Muscle of leg (tissue), 11 donors: Measurements from ENCODE around the gene NAMPT. TPM values are rescaled to one million over a fixed set of nuclear protein-coding genes. Genes with fewer than 3 reads are reported as not detected.

ENCODE experiments used
- DNase-seq: peaks from one replicate; pipeline ENCODE4 v3.0.0; 2013
- H3K27ac ChIP-seq: one replicate; pipeline ENCODE4 v1.5.1; 2013; ENCODE audit warnings: mild to moderate bottlenecking, low read length, control low read depth
- H3K27me3 ChIP-seq: one replicate; pipeline ENCODE4 v1.6.1; 2013; ENCODE audit warnings: low read length; ENCODE audit not compliant: control insufficient read depth, insufficient read depth
- H3K36me3 ChIP-seq: one replicate; pipeline ENCODE4 v1.6.1; 2013; ENCODE audit warnings: low read length; ENCODE audit not compliant: control insufficient read depth, insufficient read depth
- H3K4me1 ChIP-seq: one replicate; pipeline ENCODE4 v1.6.1; 2013; ENCODE audit warnings: low read length; ENCODE audit not compliant: control insufficient read depth, insufficient read depth
- H3K4me3 ChIP-seq: one replicate; pipeline ENCODE4 v1.5.1; 2013; ENCODE audit warnings: low read length, control low read depth
- H3K9me3 ChIP-seq: replicated peaks from 2 replicates; pipeline ENCODE4 v1.6.1; 2013; ENCODE audit warnings: low read depth, low read length; ENCODE audit not compliant: control insufficient read depth
- WGBS: methylation state at CpG from one replicate; pipeline ENCODE4 v1.1.5; 2013; ENCODE audit warnings: missing lambda C conversion rate; ENCODE audit not compliant: insufficient coverage; 5-methylcytosine and 5-hydroxymethylcytosine counted together
- polyA plus RNA-seq, 8 donors: library from polyadenylated mRNA; unstranded; fragments of 120-200 nt; gene quantifications; one replicate each; pipeline versions ENCODE4 v1.2.1 to v1.2.3, GENCODE V29; 2013; ENCODE audit warnings: inconsistent platforms in 1 of 8, low replicate concordance in 1 of 8; ENCODE audit not compliant: insufficient read length in 8 of 8, insufficient read depth in 1 of 8
- total RNA-seq: library from RNA; stranded (reverse); fragments of 120-200 nt; gene quantifications from one replicate; pipeline ENCODE4 v1.2.4, GENCODE V29; 2013

Gene NAMPT
- total and polyA plus RNA-seq, 9 donors = 13.7 to 24.7 (median 17.3) TPM

- Histone ChIP-seq H3K27me3 (no peaks in the 10 kb centered on the region), H3K27ac (no peak overlapping the region), H3K4me1 (no peaks in the 10 kb centered on the region), H3K9me3 (no peaks in the 10 kb centered on the region), H3K4me3 (no peak overlapping the region), H3K36me3 (no peaks in the 10 kb centered on the region)
- DNase-seq = peak; percentile 26
- no CpG with 5 or more reads among the region's 1 CpG for WGBS
Measured at GRCh38 chr7:106277976-106278375, 6.8 kb downstream of the NAMPT start.

GRCh38 chr7:106276513-106276912, 8.3 kb downstream of the NAMPT start:
- H3K9me3 ChIP-seq = no peaks in the 10 kb centered on the region
- H3K4me1 ChIP-seq = no peaks in the 10 kb centered on the region
- no peak overlapping the region for H3K27ac ChIP-seq
- no peak overlapping the region for H3K4me3 ChIP-seq
- H3K27me3 ChIP-seq = no peaks in the 10 kb centered on the region
- H3K36me3 ChIP-seq = no peaks in the 10 kb centered on the region
- no peak for DNase-seq
- WGBS = 100% methylated on average over 4 of the region's 10 CpGs

- DNase-seq = no peak
- Histone ChIP-seq H3K27ac (no peak overlapping the region), H3K9me3 (no peaks in the 10 kb centered on the region), H3K36me3 (peaks cover 6% of the 10 kb centered on the region), H3K4me1 (no peaks in the 10 kb centered on the region), H3K27me3 (no peaks in the 10 kb centered on the region), H3K4me3 (no peak overlapping the region)
- 80% methylated on average over 1 of the region's 8 CpGs for WGBS
Measured at GRCh38 chr7:106273009-106273668, 11.6 kb downstream of the NAMPT start.

DNA sequence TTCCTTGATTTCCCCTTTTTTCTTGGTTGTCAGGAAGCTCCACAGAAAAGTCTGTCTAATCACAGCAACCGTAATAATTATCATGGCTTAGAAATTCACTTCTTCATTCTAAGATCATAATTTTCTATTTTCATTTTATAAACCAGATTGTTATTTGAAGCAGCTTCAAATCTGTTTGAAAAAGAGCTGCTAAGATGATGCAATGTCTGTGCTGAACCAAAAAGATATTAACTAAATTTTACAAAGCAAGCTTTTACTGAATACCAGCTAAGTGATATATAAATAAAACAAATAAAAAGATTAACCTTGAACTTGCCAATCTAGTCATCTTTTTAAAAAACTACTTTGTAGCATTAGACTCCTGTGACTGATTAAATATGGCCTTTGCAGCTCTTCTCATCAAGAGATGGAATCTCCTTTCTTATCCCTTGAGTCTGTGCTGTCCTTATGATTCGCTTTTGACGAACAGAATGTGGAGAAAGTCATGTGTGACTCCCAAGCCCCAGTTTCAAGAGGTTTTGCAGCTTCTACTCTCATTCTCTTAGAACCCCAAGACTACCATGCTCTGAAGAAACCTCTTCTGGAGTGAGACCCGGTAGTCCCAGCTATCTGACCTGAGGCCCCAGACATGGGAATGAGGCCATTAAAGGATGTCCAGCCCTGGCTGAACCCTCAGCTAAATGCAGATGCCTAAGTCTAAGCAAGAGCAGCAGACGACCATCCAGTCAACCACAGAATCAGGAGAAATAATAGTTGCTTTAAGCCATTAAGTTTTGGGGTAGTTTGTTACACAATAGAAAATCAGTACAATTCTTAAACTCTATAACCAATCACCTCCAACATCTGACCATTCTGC, 14.4 kb downstream of the NAMPT start:
- H3K4me1 ChIP-seq = no peaks in the 10 kb centered on the region
- DNase-seq = no peak
- no peak overlapping the region for H3K27ac ChIP-seq
- 100% methylated on average over 3 of the region's 5 CpGs for WGBS
- no peaks in the 10 kb centered on the region for H3K27me3 ChIP-seq
- H3K9me3 ChIP-seq = no peaks in the 10 kb centered on the region
- peaks cover 8% of the 10 kb centered on the region for H3K36me3 ChIP-seq
- H3K4me3 ChIP-seq = no peak overlapping the region

DNA sequence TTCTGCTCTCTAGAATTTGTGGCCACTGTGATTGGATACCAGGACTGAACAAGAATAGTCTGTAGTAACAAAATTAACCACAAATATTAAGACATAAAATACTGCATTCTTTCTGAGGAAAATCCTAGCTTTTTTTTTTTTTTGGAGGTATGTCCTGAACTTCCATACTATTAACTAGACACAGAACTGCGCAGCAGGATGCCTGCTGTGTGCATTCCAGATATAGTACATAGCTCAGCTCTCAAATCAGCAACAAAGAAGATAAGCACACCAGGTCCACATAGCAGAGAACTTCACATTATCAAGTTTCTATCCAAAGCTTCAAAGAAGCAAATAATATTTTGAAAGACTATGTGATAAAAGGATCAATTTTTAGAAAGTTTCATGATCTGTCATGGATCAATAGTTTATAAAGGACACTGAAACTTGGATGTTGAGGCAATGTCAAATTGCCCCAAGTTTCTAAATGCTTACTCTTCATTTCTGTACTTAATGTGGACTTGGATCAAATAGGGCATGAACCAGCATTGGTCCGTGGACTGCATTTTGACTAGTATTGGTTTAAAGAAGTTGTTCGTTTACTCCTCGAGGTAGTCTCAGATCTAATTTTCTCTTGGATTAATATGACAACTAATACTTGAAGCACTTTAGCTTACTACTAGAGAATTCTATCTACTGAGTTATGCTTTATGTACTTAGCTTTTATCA, 15.4 kb downstream of the NAMPT start:
- Histone ChIP-seq H3K36me3 (peaks cover 8% of the 10 kb centered on the region), H3K27me3 (no peaks in the 10 kb centered on the region), H3K4me3 (no peak overlapping the region), H3K4me1 (no peaks in the 10 kb centered on the region), H3K9me3 (no peaks in the 10 kb centered on the region), H3K27ac (no peak overlapping the region)
- DNase-seq = no peak
- WGBS = no CpG with 5 or more reads among the region's 4 CpGs

GRCh38 chr7:106265133-106265532, 19.6 kb downstream of the NAMPT start:
- Histone ChIP-seq H3K27ac (no peak overlapping the region), H3K9me3 (no peaks in the 10 kb centered on the region), H3K27me3 (no peaks in the 10 kb centered on the region), H3K4me1 (no peaks in the 10 kb centered on the region), H3K4me3 (no peak overlapping the region), H3K36me3 (peaks cover 4% of the 10 kb centered on the region)
- no peak for DNase-seq
- WGBS = 92% methylated on average over 2 of the region's 3 CpGs

- DNase-seq = no peak
- H3K36me3 ChIP-seq = peaks cover 10% of the 10 kb centered on the region
- H3K9me3 ChIP-seq = no peaks in the 10 kb centered on the region
- no peak overlapping the region for H3K27ac ChIP-seq
- no peak overlapping the region for H3K4me3 ChIP-seq
- H3K4me1 ChIP-seq = no peaks in the 10 kb centered on the region
- H3K27me3 ChIP-seq = no peaks in the 10 kb centered on the region
- no CpG with 5 or more reads among the region's 2 CpGs for WGBS
Measured at GRCh38 chr7:106262221-106262881, 22.4 kb downstream of the NAMPT start.

- no peaks in the 10 kb centered on the region for H3K4me1 ChIP-seq
- no peak overlapping the region for H3K4me3 ChIP-seq
- peaks cover 12% of the 10 kb centered on the region for H3K36me3 ChIP-seq
- DNase-seq = no peak
- no peaks in the 10 kb centered on the region for H3K27me3 ChIP-seq
- WGBS = 57% methylated on average over 1 of the region's 2 CpGs
- H3K9me3 ChIP-seq = no peaks in the 10 kb centered on the region
- H3K27ac ChIP-seq = no peak overlapping the region
Measured at GRCh38 chr7:106260136-106260561, 24.6 kb downstream of the NAMPT start.

DNA sequence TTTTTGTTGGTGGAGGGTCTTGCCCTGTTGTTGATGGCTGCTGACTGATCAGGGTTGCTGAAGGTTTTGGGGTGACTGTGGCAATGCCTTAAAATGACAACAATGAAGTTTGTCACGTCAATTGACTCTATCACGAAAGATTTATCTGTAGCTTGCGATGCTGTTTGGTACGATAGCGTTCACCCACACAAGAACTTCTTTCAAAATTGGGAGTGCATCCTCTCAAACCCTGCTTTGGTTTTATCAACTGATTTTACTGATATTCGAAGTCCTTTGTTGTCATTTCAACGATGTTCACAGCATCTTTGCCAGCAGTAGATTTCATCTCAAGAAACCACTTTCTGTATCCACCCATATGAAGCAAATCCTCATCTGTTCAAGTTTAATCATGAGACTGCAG, 26.0 kb downstream of the NAMPT start:
- WGBS = 100% methylated on average over 6 of the region's 7 CpGs
- Histone ChIP-seq H3K36me3 (peaks cover 12% of the 10 kb centered on the region), H3K27ac (no peak overlapping the region)

DNA sequence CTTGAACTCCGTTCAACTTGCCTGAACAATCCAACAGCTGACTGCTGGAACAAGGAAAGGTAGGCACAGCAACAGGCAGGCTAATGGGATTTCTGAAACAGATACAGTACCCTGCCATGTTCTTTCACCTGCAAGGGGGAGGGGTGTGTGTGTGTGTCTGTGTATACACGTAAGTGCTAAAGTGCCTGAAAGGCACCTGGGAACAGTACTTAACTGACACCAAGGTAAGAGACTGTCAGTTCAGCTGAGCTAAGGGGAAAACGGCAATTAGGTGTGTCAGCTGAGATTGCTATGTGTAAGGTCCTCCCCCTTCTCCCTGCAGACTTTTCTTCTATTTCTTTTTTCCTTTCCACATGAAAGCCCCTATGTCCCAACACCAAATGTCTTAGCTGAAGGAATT, 27.0 kb downstream of the NAMPT start:
- H3K36me3 ChIP-seq = peaks cover 12% of the 10 kb centered on the region
- no peak for DNase-seq
- no peak overlapping the region for H3K4me3 ChIP-seq

More for the DNA sequence above, 26.0 kb downstream of the NAMPT start:
- DNase-seq = no peak
- H3K4me3 ChIP-seq = no peak overlapping the region
- no peaks in the 10 kb centered on the region for H3K4me1 ChIP-seq
- no peaks in the 10 kb centered on the region for H3K27me3 ChIP-seq
- H3K9me3 ChIP-seq = no peaks in the 10 kb centered on the region

More for the DNA sequence above, 27.0 kb downstream of the NAMPT start:
- Histone ChIP-seq H3K27ac (no peak overlapping the region), H3K9me3 (no peaks in the 10 kb centered on the region), H3K4me1 (no peaks in the 10 kb centered on the region), H3K27me3 (no peaks in the 10 kb centered on the region)
- WGBS = 83% methylated on average over 1 of the region's 3 CpGs
